Measurements from ENCODE around the gene CCDC28B.
A peak's percentile ranks its signal among the peaks of the same experiment; 100 is the strongest.

CCDC28B gene

DNA sequence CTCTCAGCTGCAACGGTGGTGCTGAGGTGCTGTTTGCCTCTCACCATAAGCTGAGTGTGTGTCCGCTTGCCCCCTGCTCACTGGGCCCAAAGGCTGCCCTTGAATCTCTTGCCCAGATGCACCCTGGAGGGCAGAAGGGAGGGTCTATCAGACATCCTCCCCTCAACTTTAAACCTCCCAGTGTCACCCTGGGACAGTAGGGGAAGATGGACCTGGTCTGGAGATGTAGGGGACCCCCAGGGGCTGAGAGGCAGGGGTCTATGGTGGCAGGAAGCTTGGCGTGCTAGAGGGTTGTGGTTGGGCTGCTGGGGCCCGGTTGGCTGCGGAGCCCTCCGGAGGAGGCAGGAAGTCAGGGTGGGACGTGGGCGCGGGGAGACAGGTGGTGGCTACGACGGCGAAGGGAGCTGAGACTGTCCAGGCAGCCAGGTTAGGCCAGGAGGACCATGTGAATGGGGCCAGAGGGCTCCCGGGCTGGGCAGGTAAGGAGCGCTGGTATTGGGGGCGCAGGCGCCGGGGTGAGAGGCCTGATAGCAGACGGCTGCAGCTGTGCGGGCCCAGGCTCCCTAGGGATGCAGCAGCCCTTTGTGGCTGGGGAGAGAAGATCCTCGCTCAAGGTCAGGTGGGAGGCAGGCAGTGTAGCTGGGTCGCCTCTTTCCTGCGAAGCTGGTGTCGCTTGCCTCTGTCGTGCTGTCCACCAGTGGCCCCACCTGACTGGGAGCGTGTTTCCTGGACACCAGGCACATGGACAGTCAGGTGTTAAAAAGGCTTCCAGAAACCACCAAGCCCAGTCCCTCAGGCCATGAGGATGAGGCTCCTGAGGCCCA lies 50.7 kb downstream of the CCDC28B start, which contains the start of gene LCK:
TSS of gene LCK (plus strand) at position 373 of the 824 bp plus-strand sequence. CDS start 23,065 bp downstream, outside the sequence.
- Mint-ChIP-seq H3K27me3 (no peaks in the 10 kb centered on the region), H3K9me3 (no peaks in the 10 kb centered on the region), H3K4me3 (peak within 1 kb of the TSS; percentile 98), H3K27ac (peak within 1 kb of the TSS; percentile 97 to 98), H3K4me1 (peaks cover 68% of the 10 kb centered on the region)
- DNase-seq = peak; percentile 78 to 84
- peak; percentile 68 for ATAC-seq

Measured in stimulated activated naive CD8-positive, alpha-beta T cell treated with anti-CD3 and anti-CD28 coated beads, Interleukin-15, amount 100 ng/mL, for 72 hours (primary cell).